ENCODE results near the gene PIP4K2A. TPM values are rescaled to one million over a fixed set of nuclear protein-coding genes. Genes with fewer than 3 reads are reported as not detected.

Gene PIP4K2A
- total and polyA plus RNA-seq, 2 experiments from 2014 or later: 39.9 to 40.1 TPM

- no peak for TF ChIP-seq ZNF462 (CRISPR knock-in tag; IDR thresholded peaks at IDR 0.05)
- TF ChIP-seq REST (IDR thresholded peaks at IDR 0.05; ENCODE audit: unreplicated experiment): no peak
- TF ChIP-seq CREB1 (CRISPR knock-in tag; IDR thresholded peaks at IDR 0.05; ENCODE audit: low read depth): no peak
- no peak for TF ChIP-seq ZNF114 (CRISPR knock-in tag; IDR thresholded peaks at IDR 0.05)
- TF ChIP-seq ETS1 (IDR thresholded peaks at IDR 0.05): no peak
- no peak for TF ChIP-seq CTCF (conservative IDR thresholded peaks at IDR 0.05; ENCODE audit: low read depth in 2 of 2)
- TF ChIP-seq NANOG (IDR thresholded peaks at IDR 0.05; ENCODE audit: borderline replicate concordance): no peak
- no peak for TF ChIP-seq POLR2AphosphoS5 (IDR thresholded peaks at IDR 0.05; ENCODE audit: low read depth)
- no peak for TF ChIP-seq ZNF331 (CRISPR knock-in tag; IDR thresholded peaks at IDR 0.05; ENCODE audit: low read depth)
- no peak for TF ChIP-seq JUNB (IDR thresholded peaks at IDR 0.05; ENCODE audit: unreplicated experiment)
These were observed 21.8 kb upstream of the PIP4K2A start (continued) for GRCh38 chr10:22736134-22736533.
